ENCODE measurements around the gene REM1. TPM values are rescaled to one million over a fixed set of nuclear protein-coding genes. Genes with fewer than 3 reads are reported as not detected.
"Not testable (repeated sequence)": the region's sequence is repeated elsewhere in the genome, so short reads cannot be mapped to it uniquely, and the experiment has no call there.

The REM1 gene, protein sequence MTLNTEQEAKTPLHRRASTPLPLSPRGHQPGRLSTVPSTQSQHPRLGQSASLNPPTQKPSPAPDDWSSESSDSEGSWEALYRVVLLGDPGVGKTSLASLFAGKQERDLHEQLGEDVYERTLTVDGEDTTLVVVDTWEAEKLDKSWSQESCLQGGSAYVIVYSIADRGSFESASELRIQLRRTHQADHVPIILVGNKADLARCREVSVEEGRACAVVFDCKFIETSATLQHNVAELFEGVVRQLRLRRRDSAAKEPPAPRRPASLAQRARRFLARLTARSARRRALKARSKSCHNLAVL
- under 1 TPM; 0.57 to 0.67 (median 0.60) TPM for polyA plus RNA-seq (ENCODE audit: insufficient read length in 3 of 3)

GRCh38 chr20:31474758-31475427 is at the start of gene REM1, which contains the start of gene DEFB124:
Gene REM1, plus strand, starts transcription at chr20:31475288. Its CDS starts 1,158 bp downstream, at chr20:31476446.
Gene DEFB124, minus strand, starts transcription at chr20:31475127. Its CDS starts 2,114 bp downstream, at chr20:31473013.
- no peak for DNase-seq (ENCODE audit: low read depth in 3 of 3, low spot score in 2 of 3)

DNA sequence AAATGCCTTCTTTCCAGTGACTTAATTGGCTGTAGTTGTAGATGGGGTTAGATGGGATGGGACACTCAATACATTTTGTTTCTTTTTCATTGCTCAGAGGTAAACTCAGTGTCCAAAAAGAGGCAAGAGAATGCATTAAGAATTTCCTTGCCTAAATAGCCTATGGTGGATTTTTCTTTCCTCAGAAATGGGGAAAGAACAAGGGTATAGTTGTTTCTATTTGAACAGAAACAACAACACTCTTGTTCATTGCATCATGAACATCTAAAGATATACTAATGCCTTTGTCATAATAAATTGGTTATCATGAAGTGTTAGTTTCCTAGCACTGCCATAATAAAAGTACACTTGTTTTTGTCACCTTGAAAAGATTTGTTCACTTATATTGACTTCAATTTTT is 49.3 kb upstream of the REM1 start:
- DNase-seq (ENCODE audit: low read depth in 3 of 3, low spot score in 2 of 3), result no peak

DNA sequence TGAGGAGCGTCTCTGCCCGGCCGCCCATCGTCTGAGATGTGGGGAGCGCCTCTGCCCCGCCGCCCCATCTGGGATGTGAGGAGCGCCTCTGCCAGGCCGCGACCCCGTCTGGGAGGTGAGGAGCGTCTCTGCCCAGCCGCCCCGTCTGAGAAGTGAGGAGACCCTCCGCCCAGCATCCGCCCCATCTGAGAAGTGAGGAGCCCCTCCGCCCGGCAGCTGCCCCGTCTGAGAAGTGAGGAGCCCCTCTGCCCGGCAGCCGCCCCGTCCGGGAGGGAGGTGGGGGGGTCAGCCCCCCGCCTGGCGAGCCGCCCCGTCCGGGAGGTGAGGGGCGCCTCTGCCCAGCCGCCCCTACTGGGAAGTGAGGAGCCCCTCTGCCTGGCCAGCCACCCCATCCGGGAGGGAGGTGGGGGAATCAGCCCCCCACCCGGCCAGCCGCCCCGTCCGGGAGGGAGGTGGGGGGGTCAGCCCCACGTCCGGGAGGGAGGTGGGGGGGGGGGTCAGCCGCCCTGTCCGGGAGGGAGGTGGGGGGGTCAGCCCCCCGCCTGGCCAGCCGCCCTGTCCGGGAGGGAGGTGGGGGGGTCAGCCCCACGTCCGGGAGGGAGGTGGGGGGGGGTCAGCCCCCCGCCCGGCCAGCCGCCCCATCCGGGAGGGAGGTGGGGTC is 48.1 kb upstream of the REM1 start:
- not testable (repeated sequence) for DNase-seq (ENCODE audit: low read depth in 3 of 3, low spot score in 2 of 3)

DNA sequence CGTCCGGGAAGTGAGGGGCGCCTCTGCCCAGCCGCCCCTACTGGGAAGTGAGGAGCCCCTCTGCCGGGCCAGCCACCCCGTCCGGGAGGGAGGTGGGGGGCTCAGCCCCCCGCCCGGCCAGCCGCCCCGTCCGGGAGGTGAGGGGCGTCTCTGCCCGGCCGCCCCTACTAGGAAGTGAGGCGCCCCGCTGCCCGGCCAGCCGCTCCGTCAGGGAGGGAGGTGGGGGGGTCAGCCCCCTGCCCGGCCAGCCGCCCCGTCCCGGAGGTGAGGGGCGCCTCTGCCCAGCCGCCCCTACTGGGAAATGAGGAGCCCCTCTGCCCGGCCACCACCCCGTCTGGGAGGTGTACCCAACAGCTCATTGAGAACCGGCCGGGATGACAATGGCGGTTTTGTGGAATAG is 47.5 kb upstream of the REM1 start:
- DNase-seq (ENCODE audit: low read depth in 3 of 3, low spot score in 2 of 3), result not testable (repeated sequence)

DNA sequence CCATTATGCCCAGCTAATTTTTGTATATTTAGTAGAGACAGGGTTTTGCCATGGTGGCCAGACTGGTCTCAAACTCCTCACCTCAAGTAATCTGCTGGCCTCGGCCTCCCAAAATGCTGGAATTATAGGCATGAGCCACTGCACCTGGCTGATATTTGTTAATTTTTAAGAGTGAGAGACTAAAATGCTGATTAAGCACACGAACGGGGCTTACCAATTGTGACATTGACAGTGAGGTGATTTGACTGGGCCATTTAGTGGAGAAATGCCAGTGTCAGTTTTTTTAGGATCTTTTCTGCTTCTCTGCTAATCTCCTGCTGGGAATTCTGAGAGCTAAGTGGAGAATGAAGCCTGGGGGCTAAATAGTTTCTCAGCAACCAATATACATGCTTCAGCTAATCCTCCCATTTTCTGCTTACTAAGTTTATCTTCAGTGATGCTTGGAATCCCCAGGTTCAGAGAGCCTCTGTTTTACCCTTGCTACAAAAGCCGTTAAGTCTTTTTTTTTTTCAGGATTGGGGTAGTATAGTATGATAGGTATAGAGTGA is 44.4 kb upstream of the REM1 start:
- DNase-seq (ENCODE audit: low read depth in 3 of 3, low spot score in 2 of 3), result no peak

- no peak for DNase-seq (ENCODE audit: low read depth in 3 of 3, low spot score in 2 of 3)
These were observed 35.0 kb upstream of the REM1 start, which contains the start of gene DEFB123 for GRCh38 chr20:31440012-31440659. Gene DEFB123, plus strand, starts transcription at chr20:31440632. Its CDS starts 67 bp downstream, at chr20:31440699.

GRCh38 chr20:31446084-31446819 is 28.8 kb upstream of the REM1 start:
- DNase-seq (ENCODE audit: low read depth in 3 of 3, low spot score in 2 of 3), result no peak

- DNase-seq (ENCODE audit: low read depth in 3 of 3, low spot score in 2 of 3), result no peak
These were observed 25.3 kb upstream of the REM1 start for GRCh38 chr20:31449511-31450414.

GRCh38 chr20:31452575-31452974 is 22.5 kb upstream of the REM1 start:
- no peak for DNase-seq (ENCODE audit: low read depth in 3 of 3, low spot score in 2 of 3)

DNA sequence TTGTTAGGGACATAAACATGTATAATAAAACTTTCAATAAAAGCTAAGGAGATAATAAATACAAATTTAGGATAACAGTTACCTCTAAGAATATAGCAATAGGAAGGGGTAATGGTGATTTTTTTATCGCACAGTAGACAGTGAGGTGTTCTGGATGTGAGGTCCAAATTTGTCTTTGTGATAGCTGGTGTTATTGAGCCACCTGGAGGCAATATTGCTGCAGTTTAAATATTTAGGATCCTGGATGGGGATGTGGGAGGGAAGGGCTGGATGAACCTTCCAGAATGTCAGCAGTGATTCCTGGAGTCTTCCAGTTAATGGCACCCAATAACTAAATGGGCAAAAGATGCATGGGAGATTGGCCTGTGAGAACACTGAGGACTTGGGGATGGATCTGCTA is 20.7 kb upstream of the REM1 start:
- DNase-seq (ENCODE audit: low read depth in 3 of 3, low spot score in 2 of 3), result no peak

DNA sequence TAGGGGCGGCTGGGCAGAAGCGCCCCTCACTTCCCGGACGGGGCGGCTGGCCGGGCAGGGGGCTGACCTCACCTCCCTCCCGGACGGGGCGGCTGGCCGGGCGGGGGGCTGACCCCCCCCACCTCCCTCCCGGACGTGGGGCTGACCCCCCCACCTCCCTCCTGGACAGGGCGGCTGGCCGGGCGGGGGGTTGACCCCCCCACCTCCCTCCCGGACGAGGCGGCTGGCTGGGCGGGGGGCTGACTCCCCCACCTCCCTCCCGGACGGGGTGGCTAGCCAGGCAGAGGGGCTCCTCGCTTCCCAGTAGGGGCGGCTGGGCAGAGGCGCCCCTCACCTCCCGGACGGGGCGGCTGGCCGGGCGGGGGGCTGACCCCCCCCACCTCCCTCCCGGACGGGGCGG is 4.1 kb upstream of the REM1 start:
- DNase-seq (ENCODE audit: low read depth in 3 of 3, low spot score in 2 of 3), result not testable (repeated sequence)

DNA sequence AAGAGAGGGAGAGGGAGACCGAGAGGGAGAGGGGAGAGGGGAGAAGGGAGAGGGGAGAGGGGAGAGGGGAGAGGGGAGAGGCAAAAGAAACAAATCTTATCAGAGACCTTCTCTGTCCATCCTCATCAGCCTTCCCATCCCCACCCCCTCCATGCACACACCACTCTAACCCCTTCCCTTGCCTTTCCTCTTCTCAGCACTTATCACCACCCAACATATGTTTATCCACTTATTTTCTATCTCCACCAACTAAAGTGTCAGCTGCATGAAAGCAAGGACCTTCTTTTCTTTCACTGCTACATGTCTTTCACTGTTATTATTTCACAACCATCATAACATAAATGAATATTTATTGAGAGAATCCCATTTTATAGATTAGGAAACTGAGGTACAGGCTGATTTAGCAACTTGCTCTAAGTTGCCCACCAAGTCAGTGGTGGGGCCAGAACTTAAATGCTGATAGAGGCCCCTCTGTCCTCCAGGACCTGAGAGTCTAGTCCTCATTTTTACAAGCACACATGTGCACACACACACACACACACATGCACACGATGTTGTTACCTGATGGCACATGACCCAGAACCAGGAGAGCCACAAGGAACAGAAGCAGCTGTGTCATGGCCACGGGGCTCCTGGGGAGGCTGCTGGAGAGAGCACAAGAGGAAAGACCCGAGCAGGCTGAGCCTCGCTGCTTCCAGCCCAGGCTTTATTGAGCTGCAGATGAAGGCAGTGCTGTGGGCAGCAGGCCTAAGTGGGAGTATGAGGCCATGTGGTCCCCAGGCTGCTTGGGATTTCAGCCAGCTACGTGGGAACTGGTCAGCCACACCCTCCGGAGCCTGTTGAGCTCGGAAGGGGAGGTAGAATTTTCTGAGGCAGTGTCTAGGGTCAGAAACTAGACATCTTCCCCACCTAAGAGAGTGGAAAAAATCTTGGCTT is 2.4 kb upstream of the REM1 start:
- DNase-seq (ENCODE audit: low read depth in 3 of 3, low spot score in 2 of 3), result no peak

GRCh38 chr20:31473331-31474096 is 1.6 kb upstream of the REM1 start:
- no peak for DNase-seq (ENCODE audit: low read depth in 3 of 3, low spot score in 2 of 3)

DNA sequence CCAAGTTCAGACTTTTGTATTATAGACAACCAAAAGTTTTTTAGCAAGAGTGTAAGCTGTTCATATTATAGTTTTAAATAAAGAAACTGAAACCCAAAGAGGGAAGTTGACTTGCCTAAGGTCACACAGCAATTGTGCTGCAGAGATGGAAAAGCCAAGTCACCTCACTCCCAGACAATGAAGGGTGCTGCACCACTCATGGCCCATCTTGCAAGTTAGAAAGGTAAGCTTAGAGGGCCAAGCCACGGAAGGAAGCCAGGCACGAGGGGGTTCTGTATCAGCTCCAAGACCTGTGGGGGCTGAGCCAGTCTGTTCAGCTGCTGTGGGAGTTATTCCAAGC is 1.0 kb upstream of the REM1 start:
- DNase-seq (ENCODE audit: low read depth in 3 of 3, low spot score in 2 of 3), result no peak

GRCh38 chr20:31475472-31476293 is 595 bp downstream of the REM1 start:
- no peak for DNase-seq (ENCODE audit: low read depth in 3 of 3, low spot score in 2 of 3)

DNA sequence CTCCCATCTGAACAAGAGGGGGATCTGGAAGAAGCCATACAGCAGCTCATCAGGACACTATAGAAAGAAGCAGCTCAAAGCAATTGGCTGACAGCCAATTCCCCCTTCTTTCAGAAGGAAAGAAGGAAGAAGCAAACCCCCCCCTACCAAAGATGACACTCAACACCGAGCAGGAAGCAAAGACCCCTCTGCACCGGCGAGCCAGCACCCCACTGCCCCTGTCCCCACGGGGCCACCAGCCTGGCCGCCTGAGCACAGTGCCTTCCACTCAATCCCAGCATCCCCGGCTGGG is 1.2 kb downstream of the REM1 start:
- no peak for DNase-seq (ENCODE audit: low read depth in 3 of 3, low spot score in 2 of 3)

Data from right renal cortex interstitium (tissue), 3 donors.